HTR-8/SVneo (cell line): ENCODE data around the gene USP17L26.
"Not testable (repeated sequence)": the region's sequence is repeated elsewhere in the genome, so short reads cannot be mapped to it uniquely, and the experiment has no call there.

Experiments used
- DNase-seq: peaks from one replicate; pipeline ENCODE4 v3.0.0; 2011; ENCODE audit warnings: low spot score, mixed read lengths; ENCODE audit not compliant: insufficient read length
- FAIRE-seq: peaks from 2 replicates; lab custom pipeline; 2011; peaks lifted over from hg19 to GRCh38; lab: Jason Lieb, UNC

The USP17L26 gene

DNA sequence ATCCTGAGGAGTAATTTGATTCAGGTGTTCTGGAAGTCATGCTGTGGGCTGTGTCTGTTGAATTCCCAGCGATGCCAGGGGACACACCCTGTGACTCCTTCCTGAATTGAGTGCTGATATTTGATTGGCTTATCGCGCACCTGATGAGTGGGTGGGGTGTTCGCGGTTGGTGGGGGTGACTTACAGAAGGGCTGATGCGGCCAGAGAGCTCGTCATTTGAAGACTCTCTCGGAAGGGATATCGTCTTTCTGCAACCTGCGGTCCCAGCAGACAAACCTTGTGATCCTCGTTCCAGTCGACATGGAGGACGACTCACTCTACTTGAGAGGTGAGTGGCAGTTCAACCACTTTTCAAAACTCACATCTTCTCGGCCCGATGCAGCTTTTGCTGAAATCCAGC, at the start of gene USP17L26:
Gene USP17L26 (plus strand): TSS at position 301 of the 400 bp plus-strand sequence. CDS start 0 bp downstream, at position 301.
- FAIRE-seq, DNase-seq: not testable (repeated sequence)

- FAIRE-seq, DNase-seq: not testable (repeated sequence)
Measured at GRCh38 chr4:9324191-9324590, 10.3 kb upstream of the USP17L26 start.

- FAIRE-seq, DNase-seq: not testable (repeated sequence)
Measured at GRCh38 chr4:9324865-9325264, 9.6 kb upstream of the USP17L26 start, which contains the start of gene USP17L24. Gene USP17L24 (plus strand): TSS chr4:9325165. CDS start chr4:9325165, 0 bp downstream.

GRCh38 chr4:9329611-9330010, 4.8 kb upstream of the USP17L26 start, which contains the start of gene USP17L25:
Gene USP17L25 (plus strand): TSS chr4:9329911. CDS start chr4:9329911, 0 bp downstream.
- DNase-seq, FAIRE-seq: not testable (repeated sequence)

DNA sequence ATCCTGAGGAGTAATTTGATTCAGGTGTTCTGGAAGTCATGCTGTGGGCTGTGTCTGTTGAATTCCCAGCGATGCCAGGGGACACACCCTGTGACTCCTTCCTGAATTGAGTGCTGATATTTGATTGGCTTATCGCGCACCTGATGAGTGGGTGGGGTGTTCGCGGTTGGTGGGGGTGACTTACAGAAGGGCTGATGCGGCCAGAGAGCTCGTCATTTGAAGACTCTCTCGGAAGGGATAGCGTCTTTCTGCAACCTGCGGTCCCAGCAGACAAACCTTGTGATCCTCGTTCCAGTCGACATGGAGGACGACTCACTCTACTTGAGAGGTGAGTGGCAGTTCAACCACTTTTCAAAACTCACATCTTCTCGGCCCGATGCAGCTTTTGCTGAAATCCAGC, 4.6 kb downstream of the USP17L26 start, which contains the start of gene USP17L5:
Gene USP17L5 (plus strand): TSS at position 301 of the 400 bp plus-strand sequence. CDS start 0 bp downstream, at position 301.
- not testable (repeated sequence) for FAIRE-seq, DNase-seq

- not testable (repeated sequence) for FAIRE-seq, DNase-seq
Measured at GRCh38 chr4:9343848-9344247, 9.4 kb downstream of the USP17L26 start, which contains the start of gene USP17L27. Gene USP17L27 (plus strand): TSS chr4:9344148. CDS start chr4:9344148, 0 bp downstream.

- FAIRE-seq, DNase-seq: not testable (repeated sequence)
Measured at GRCh38 chr4:9348593-9348992, 14.1 kb downstream of the USP17L26 start, which contains the start of gene USP17L28. Gene USP17L28 (plus strand): TSS chr4:9348893. CDS start chr4:9348893, 0 bp downstream.

GRCh38 chr4:9350866-9351265, 16.4 kb downstream of the USP17L26 start:
- DNase-seq, FAIRE-seq: not testable (repeated sequence)

GRCh38 chr4:9353338-9353737, 18.9 kb downstream of the USP17L26 start, which contains the start of gene USP17L29:
Gene USP17L29 (plus strand): TSS chr4:9353638. CDS start chr4:9353638, 0 bp downstream.
- DNase-seq, FAIRE-seq: not testable (repeated sequence)

GRCh38 chr4:9362829-9363228, 28.4 kb downstream of the USP17L26 start, which contains the start of gene USP17L30:
Gene USP17L30 (plus strand): TSS chr4:9363129. CDS start chr4:9363129, 0 bp downstream.
- not testable (repeated sequence) for DNase-seq, FAIRE-seq

DNA sequence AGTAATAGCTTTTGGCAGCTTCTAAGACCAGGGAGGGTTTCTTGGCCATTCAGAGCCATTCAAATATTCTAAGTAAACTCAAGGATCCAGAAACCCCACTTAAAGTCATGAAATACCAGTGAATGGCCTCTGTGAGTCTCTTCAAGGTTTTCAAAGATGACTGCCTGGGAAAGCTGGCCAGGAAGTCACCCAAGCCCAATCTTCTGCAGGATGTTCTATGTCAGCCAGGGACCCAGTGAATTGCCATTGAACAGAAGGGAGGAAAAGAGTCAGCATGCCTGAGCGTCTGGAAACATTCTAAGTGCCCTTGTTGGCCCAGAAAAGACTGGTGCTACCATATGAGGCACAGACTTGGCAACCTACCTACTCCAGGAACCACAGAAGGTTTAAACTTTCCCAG, 45.4 kb downstream of the USP17L26 start:
- not testable (repeated sequence) for FAIRE-seq, DNase-seq

DNA sequence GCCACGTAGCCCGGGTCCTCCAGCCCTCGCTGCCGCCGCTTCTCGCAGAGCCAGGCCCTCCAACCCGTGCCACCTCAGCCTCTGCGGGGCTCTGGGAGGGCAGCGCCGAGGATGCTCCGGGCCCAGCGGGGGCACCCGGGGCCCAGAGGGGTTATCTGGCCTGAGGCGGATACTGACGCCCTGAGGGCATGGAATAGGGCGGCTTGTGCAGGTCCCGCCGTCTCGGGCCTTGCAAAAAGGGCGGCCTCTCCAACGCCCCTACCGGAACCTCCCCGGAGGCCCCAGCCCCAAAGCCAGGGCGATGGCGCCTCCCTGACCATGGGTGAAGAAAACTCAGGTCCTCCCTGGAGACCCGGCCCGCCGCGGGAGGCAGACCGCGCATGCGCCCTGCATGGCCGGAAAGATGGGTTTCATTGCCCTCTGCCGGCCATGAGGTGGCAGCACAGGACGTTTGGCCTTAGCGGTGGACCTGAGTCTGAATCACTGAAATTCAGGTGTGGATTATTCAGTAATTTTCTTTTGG, 46.6 kb downstream of the USP17L26 start:
- DNase-seq, FAIRE-seq: not testable (repeated sequence)

DNA sequence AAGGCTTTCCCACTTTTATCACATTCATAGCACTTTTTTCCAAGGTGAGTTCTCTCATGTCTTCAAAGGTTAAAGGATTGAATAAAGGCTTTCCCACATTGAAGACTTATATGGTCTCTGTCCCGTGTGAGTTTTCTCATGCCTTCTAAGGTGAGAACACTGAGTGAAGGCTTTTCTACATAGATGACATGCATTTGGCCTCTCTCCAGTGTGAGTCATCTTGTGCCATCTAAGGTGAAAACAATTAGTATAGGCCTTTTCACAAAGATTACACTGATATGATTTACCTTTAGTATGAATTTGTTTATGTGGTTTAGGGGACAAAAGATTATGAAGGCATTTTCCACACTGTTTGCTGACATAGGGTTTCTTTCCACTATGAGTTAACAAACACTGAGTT, 49.7 kb downstream of the USP17L26 start:
- no peak for DNase-seq
- no peak for FAIRE-seq
